Activated CD8-positive, alpha-beta memory T cell treated with anti-CD3 and anti-CD28 coated beads, Interleukin-2, amount 10 ng/mL, durations not matched to agents 7 days and 5 days (primary cell): ENCODE data around the gene CAMSAP1. TPM values are rescaled to one million over a fixed set of nuclear protein-coding genes. Genes with fewer than 3 reads are reported as not detected.

Experiments used
- ATAC-seq: fragments of 150-1000 bp; cut with Tn5 transposase; one replicate; pipeline ENCODE4 v1.10.0; 2021; ENCODE audit warnings: moderate library complexity
- CTCF ChIA-PET: fragments of 350-600 bp; sonication (Branson Sonifier 250); formaldehyde crosslinking; loops from one replicate; lab custom pipeline; 2021; ENCODE audit warnings: antibody characterized with exemption; lab: Charles Lee
- DNase-seq: peaks from one replicate; pipeline ENCODE4 v3.0.0-alpha.2; 2020
- H3K27ac Mint-ChIP-seq: one replicate; pipeline ENCODE4 v1.8.0; 2021; ENCODE audit warnings: mild to moderate bottlenecking, mixed read lengths
- H3K27me3 Mint-ChIP-seq: one replicate; pipeline ENCODE4 v1.8.0; 2021; ENCODE audit warnings: mixed read lengths
- H3K36me3 Mint-ChIP-seq: one replicate; pipeline ENCODE4 v1.8.0; 2021; ENCODE audit warnings: mild to moderate bottlenecking, mixed read lengths
- H3K4me1 Mint-ChIP-seq: one replicate; pipeline ENCODE4 v1.8.0; 2021; ENCODE audit warnings: mixed read lengths
- H3K4me3 Mint-ChIP-seq: one replicate; pipeline ENCODE4 v1.8.0; 2021; ENCODE audit warnings: mild to moderate bottlenecking, moderate library complexity, mixed read lengths
- H3K9me3 Mint-ChIP-seq: one replicate; pipeline ENCODE4 v1.8.0; 2022; ENCODE audit warnings: low read depth, mixed read lengths
- total RNA-seq, 2 experiments: library from RNA; stranded (reverse); gene quantifications; one replicate each; pipeline ENCODE4 v1.2.3, GENCODE V29; 2021

The CAMSAP1 gene
- total RNA-seq, 2 experiments from 2014 or later: 20.3 to 22.7 TPM

DNA sequence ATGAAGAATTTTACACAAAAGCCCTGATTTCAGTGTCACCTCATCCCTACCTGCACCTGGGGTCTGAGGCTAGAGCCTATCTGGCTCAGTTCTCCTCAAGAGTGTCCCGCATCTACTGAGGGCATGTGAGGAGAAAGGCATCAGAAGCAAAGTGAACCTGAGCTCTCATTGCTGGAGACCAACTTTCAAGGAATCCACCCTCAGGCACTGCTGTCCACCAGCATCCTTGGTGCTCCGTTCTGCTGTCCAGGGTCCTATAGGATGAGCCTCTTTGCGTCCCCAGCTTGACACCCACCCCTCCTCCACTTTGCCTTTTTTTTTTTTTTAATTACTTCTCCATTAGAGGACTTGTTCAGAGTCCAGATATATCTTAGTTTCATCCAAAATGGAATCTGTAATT lies 49.5 kb downstream of the CAMSAP1 start:
- ATAC-seq (no peak), DNase-seq (no peak)
- Mint-ChIP-seq H3K4me3 (no peak overlapping the region), H3K4me1 (peaks cover 2% of the 10 kb centered on the region), H3K36me3 (peaks cover 7% of the 10 kb centered on the region), H3K27ac (no peak overlapping the region), H3K9me3 (no peaks in the 10 kb centered on the region), H3K27me3 (no peaks in the 10 kb centered on the region)
- CTCF ChIA-PET: no interaction called here

DNA sequence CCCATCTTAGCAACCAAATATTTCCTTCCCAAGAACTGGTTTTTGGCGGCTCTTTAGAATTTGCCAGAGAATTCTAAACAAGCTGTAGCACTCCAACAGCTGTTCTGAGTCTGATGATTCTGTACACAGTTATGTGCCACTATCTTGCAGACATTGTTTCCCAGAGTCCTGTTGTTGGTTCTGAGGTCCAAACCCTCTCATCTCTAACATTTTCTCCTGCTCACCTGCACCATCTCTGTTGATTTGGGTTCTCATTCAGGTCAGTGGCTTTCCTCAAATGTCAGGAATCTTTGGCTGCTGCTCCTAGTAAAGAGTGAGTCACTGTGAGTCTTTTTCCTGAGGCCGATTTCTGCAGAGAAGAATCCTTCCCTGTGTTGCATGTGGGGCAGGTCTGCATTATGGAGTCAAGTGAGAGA lies 50.0 kb downstream of the CAMSAP1 start:
- Mint-ChIP-seq H3K9me3 (no peaks in the 10 kb centered on the region), H3K4me1 (peaks cover 2% of the 10 kb centered on the region), H3K36me3 (peaks cover 7% of the 10 kb centered on the region), H3K27me3 (no peaks in the 10 kb centered on the region), H3K27ac (no peak overlapping the region), H3K4me3 (no peak overlapping the region)
- DNase-seq (no peak), ATAC-seq (no peak)
- CTCF ChIA-PET: no interaction called here

GRCh38 chr9:135851748-135852147 lies 55.6 kb downstream of the CAMSAP1 start:
- Mint-ChIP-seq H3K36me3 (peaks cover under 1% of the 10 kb centered on the region), H3K4me3 (no peak overlapping the region), H3K9me3 (no peaks in the 10 kb centered on the region), H3K4me1 (no peaks in the 10 kb centered on the region), H3K27me3 (no peaks in the 10 kb centered on the region), H3K27ac (no peak overlapping the region)
- no peak for ATAC-seq
- CTCF ChIA-PET: interaction anchor here (0.6 kb wide), 1 partner anchor 782 kb away, joined by 3 read pairs; no protein-coding TSS in a partner anchor
- no peak for DNase-seq

DNA sequence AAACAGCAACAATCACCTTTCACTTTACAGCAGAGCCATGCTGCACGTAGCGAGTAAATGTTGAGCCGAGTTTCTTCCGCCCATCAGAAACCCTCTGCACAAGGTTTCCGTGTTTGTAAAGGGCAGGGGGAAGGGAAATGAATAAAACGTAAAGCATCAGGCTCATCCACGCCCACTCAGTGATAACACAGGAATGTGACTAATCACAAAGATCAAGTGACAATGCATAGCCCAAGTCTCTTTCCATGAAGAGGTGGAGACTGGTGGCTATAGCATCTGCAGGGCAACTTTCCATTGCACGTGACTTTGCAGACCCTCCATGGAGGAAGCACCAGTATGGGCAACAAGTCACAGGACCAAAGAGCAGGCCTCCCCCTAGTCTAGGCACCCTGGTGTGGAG lies 56.6 kb downstream of the CAMSAP1 start:
- DNase-seq: no peak
- Mint-ChIP-seq H3K9me3 (no peaks in the 10 kb centered on the region), H3K36me3 (peaks cover 9% of the 10 kb centered on the region), H3K27ac (no peak overlapping the region), H3K27me3 (no peaks in the 10 kb centered on the region), H3K4me1 (no peaks in the 10 kb centered on the region), H3K4me3 (no peak overlapping the region)
- ATAC-seq: no peak
- CTCF ChIA-PET: no interaction called here

DNA sequence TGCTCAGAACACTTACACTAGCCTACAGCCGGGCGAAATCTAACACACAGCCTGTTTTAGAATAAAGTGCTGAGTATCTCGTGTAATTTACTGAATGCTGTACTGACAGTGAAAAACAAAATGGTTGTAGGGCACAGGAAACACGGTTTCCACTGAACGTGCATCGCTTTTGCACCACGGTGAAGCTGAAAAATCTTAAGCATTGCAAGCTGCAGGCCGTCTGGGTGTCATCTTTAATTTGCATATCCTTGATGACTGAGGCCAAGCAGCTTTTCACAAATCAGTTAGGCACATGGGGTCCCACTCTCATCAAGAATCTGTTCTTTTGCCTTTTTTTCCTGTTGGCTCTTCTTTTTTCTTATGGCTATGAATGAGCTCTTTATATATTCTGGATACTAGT lies 58.2 kb downstream of the CAMSAP1 start:
- CTCF ChIA-PET: interaction anchor here (1.1 kb wide), 1 partner anchor 17 kb away, joined by 4 read pairs; no protein-coding TSS in a partner anchor
- no peak for DNase-seq
- H3K27me3 Mint-ChIP-seq: no peaks in the 10 kb centered on the region
- no peak overlapping the region for H3K27ac Mint-ChIP-seq
- no peak overlapping the region for H3K4me3 Mint-ChIP-seq
- no peak for ATAC-seq
- peaks cover 24% of the 10 kb centered on the region for H3K36me3 Mint-ChIP-seq
- no peaks in the 10 kb centered on the region for H3K4me1 Mint-ChIP-seq
- peaks cover 3% of the 10 kb centered on the region for H3K9me3 Mint-ChIP-seq

DNA sequence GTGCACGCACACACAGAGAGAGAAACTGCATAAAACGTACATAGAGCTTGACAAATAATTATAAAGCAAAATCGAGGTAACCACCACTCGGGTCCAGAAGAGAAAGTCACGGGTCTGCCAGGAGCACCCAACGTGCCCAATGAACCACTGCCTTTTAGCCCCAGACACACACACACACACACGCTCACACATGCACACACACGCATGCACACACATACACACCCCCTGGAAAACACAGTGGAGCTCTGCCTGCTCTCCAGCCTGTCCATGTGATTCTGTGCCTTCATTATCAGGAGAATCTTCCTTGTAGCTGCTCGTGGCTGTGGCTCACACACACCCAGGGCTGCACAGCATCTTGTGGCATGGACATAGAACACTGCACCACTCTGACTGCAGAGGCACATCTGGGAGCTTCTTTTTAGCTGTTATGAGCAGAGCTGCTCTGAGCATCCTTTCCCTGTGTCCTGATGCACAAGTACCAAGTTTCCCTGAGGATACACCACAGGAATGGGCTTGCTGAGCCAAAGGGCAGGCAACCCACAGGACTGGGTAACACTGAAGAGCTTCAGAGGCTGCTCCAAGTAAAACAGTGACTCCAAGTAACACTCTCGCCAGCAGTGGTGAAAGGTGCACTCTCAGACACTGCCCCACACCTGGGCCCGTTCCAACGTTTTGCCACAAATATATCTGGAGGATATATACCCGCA lies 58.9 kb downstream of the CAMSAP1 start:
- no peak for ATAC-seq

DNA sequence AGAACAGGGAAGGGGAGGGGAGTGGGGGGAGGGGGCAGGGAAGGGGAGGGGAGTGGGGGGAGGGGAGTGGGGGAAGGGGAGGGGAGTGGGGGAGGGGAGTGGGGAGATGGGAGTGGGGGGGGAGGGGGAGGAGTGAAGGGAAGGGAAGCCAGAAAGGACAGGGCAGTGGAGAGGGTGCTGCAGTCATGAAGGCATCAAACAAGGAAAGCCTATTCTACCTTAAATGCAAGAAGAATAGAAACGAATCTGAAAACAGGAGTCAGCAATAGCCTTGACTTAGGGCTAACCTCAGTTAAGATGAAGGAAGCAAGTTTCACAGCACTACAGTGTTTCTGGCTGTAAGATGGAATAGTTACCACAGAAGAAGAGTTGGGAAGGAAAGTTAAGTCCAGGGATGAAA lies 59.5 kb downstream of the CAMSAP1 start:
- no peak overlapping the region for H3K27ac Mint-ChIP-seq
- no peaks in the 10 kb centered on the region for H3K4me1 Mint-ChIP-seq
- ATAC-seq: no peak
- H3K36me3 Mint-ChIP-seq: peaks cover 29% of the 10 kb centered on the region
- H3K4me3 Mint-ChIP-seq: no peak overlapping the region
- CTCF ChIA-PET: no interaction called here
- no peaks in the 10 kb centered on the region for H3K27me3 Mint-ChIP-seq
- H3K9me3 Mint-ChIP-seq: peaks cover 6% of the 10 kb centered on the region
- no peak for DNase-seq

More for the DNA sequence above, 58.9 kb downstream of the CAMSAP1 start:
- CTCF ChIA-PET: interaction anchor here (1.1 kb wide), 1 partner anchor 18 kb away, joined by 4 read pairs; no protein-coding TSS in a partner anchor
- no peak overlapping the region for H3K27ac Mint-ChIP-seq
- peaks cover 27% of the 10 kb centered on the region for H3K36me3 Mint-ChIP-seq
- peaks cover 6% of the 10 kb centered on the region for H3K9me3 Mint-ChIP-seq
- DNase-seq: no peak
- no peaks in the 10 kb centered on the region for H3K27me3 Mint-ChIP-seq
- no peak overlapping the region for H3K4me3 Mint-ChIP-seq
- H3K4me1 Mint-ChIP-seq: no peaks in the 10 kb centered on the region

DNA sequence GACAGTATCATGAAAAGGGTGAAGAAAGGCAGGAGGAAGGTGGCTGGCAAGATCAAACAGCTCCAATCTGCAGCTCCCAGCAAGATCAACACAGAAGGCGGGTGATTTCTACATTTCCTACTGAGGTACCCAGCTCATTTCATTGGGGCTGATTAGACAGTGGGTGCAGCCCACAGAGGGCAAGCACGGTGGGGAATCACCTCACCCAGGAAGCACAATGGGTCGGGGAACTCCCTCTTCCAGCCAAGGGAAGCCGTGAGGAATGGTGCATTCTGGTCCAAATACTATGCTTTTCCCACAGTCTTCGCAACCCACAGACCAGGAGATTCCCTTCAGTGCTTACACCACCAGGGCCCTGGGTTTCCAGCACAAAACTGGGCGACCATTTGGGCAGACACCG lies 66.8 kb downstream of the CAMSAP1 start:
- CTCF ChIA-PET: no interaction called here
- ATAC-seq: no peak
- H3K4me1 Mint-ChIP-seq: no peaks in the 10 kb centered on the region

DNA sequence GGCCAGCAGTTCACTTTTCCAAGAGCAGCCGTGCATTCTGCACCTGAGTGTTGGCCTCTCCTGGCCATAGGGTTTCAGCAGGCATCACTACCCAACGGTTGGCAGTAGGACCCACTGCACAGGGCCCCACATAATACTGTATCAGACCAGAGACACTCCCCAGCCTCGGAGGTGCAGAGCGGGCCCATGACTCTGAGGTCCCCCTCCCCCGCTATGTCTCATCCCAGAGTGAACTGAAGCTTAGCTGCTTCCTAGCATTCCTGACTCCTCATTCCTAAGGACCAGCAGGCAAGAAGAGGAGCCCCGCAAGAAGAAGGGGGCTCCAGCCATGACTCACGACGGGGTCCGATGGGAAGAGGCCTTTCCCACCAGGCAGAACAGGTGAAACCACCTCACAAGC lies 67.2 kb downstream of the CAMSAP1 start:
- Mint-ChIP-seq H3K9me3 (peaks cover 6% of the 10 kb centered on the region), H3K27me3 (no peaks in the 10 kb centered on the region), H3K4me1 (no peaks in the 10 kb centered on the region), H3K4me3 (no peak overlapping the region), H3K36me3 (peaks cover 17% of the 10 kb centered on the region), H3K27ac (no peak overlapping the region)
- DNase-seq (no peak), ATAC-seq (no peak)
- CTCF ChIA-PET: no interaction called here

More for the DNA sequence above, 66.8 kb downstream of the CAMSAP1 start:
- Mint-ChIP-seq H3K27ac (no peak overlapping the region), H3K27me3 (no peaks in the 10 kb centered on the region), H3K4me3 (no peak overlapping the region), H3K9me3 (peaks cover 6% of the 10 kb centered on the region), H3K36me3 (peaks cover 21% of the 10 kb centered on the region)
- no peak for DNase-seq

DNA sequence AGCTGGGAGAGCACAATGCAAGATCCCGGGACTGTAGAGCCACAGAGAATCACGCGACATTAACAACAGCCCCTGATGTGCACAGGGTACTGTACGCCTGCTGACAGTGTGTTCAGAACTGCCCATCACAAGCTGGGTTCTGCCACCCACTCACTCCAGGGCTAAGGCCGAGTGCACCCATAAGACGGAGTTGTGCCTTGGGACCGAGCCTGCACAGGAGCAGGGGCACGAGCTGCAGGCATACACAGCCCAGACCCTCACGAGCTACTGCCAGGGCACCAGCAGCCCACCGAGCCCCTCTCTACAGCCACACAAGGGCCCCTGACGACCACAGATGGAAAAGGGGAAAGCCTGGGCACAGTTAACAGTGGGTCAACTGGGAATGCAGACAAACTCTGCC lies 67.8 kb downstream of the CAMSAP1 start:
- no peak overlapping the region for H3K27ac Mint-ChIP-seq
- H3K27me3 Mint-ChIP-seq: no peaks in the 10 kb centered on the region
- H3K36me3 Mint-ChIP-seq: peaks cover 11% of the 10 kb centered on the region
- no peak overlapping the region for H3K4me3 Mint-ChIP-seq
- no peak for DNase-seq
- H3K9me3 Mint-ChIP-seq: peaks cover 6% of the 10 kb centered on the region
- CTCF ChIA-PET: no interaction called here
- ATAC-seq: no peak
- no peaks in the 10 kb centered on the region for H3K4me1 Mint-ChIP-seq

DNA sequence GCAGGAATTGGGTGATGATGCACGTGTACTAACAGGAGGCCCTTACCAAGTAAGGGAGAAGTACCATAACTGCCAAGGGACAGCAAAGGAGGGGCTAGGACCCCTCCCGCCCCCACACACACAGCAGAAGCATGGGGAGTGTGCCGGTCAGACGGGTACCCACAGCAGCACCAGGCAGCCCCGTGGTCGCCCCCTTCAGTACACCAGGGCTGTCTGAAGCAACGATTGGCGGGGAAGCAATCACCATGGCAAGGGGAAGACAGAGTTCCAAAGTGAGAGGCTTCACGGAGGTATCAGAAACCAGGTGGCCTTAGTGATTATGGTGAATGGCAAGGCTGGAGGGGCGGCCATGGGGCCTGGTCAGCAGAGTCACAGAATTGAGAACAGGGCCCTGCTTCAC lies 72.2 kb downstream of the CAMSAP1 start:
- H3K27ac Mint-ChIP-seq: no peak overlapping the region
- no peak for DNase-seq

GRCh38 chr9:135833864-135834263 lies 73.5 kb downstream of the CAMSAP1 start:
- Mint-ChIP-seq H3K36me3 (peaks cover 9% of the 10 kb centered on the region), H3K27me3 (no peaks in the 10 kb centered on the region), H3K9me3 (peaks cover 2% of the 10 kb centered on the region), H3K27ac (no peak overlapping the region), H3K4me3 (no peak overlapping the region), H3K4me1 (no peaks in the 10 kb centered on the region)
- DNase-seq (no peak), ATAC-seq (no peak)
- CTCF ChIA-PET: no interaction called here

More for the DNA sequence above, 72.2 kb downstream of the CAMSAP1 start:
- no peak for ATAC-seq
- Mint-ChIP-seq H3K4me3 (no peak overlapping the region), H3K4me1 (no peaks in the 10 kb centered on the region), H3K27me3 (no peaks in the 10 kb centered on the region), H3K36me3 (peaks cover 5% of the 10 kb centered on the region), H3K9me3 (no peaks in the 10 kb centered on the region)
- CTCF ChIA-PET: no interaction called here

GRCh38 chr9:135830496-135830895 lies 76.8 kb downstream of the CAMSAP1 start:
- ATAC-seq: no peak
- Mint-ChIP-seq H3K36me3 (peaks cover 16% of the 10 kb centered on the region), H3K4me3 (no peak overlapping the region), H3K4me1 (no peaks in the 10 kb centered on the region), H3K9me3 (peaks cover 8% of the 10 kb centered on the region), H3K27ac (no peak overlapping the region), H3K27me3 (no peaks in the 10 kb centered on the region)
- DNase-seq: no peak
- CTCF ChIA-PET: interaction anchor here (1.4 kb wide), 1 partner anchor 24 kb away, joined by 3 read pairs; no protein-coding TSS in a partner anchor

GRCh38 chr9:135828656-135829055 lies 78.7 kb downstream of the CAMSAP1 start:
- Mint-ChIP-seq H3K27me3 (no peaks in the 10 kb centered on the region), H3K4me3 (no peak overlapping the region), H3K27ac (no peak overlapping the region), H3K4me1 (no peaks in the 10 kb centered on the region), H3K36me3 (peaks cover 16% of the 10 kb centered on the region), H3K9me3 (peaks cover 8% of the 10 kb centered on the region)
- no peak for DNase-seq
- ATAC-seq: no peak
- CTCF ChIA-PET: no interaction called here
